Ramos (cell line): ENCODE results near the gene SLC36A4.
"Not testable (repeated sequence)": the region's sequence is repeated elsewhere in the genome, so short reads cannot be mapped to it uniquely, and the experiment has no call there.

Experiments
- in situ Hi-C: fragments of 300-500 bp; cut with MboI; formaldehyde crosslinking; loops from one replicate; pipeline ENCODE4 v1.14.3; 2022; ENCODE audit warnings: low sequenced_read_pairs; ENCODE audit not compliant: unreplicated experiment

Gene SLC36A4

GRCh38 chr11:93196816-93197379 is 893 bp downstream of the SLC36A4 start:
- in situ Hi-C loops, result no loop called here

GRCh38 chr11:93194673-93195291 is 3.0 kb downstream of the SLC36A4 start:
- in situ Hi-C loops, result no loop called here

GRCh38 chr11:93193731-93194130 is 4.1 kb downstream of the SLC36A4 start:
- in situ Hi-C loops, result no loop called here

- in situ Hi-C loops, result no loop called here
Observed at GRCh38 chr11:93192163-93192562, 5.6 kb downstream of the SLC36A4 start.

GRCh38 chr11:93189462-93189861 is 8.3 kb downstream of the SLC36A4 start:
- in situ Hi-C loops, result no loop called here

- in situ Hi-C loops, result no loop called here
Observed at GRCh38 chr11:93188726-93189125, 9.1 kb downstream of the SLC36A4 start.

GRCh38 chr11:93187290-93187689 is 10.5 kb downstream of the SLC36A4 start:
- in situ Hi-C loops, result no loop called here

GRCh38 chr11:93177891-93178290 is 19.9 kb downstream of the SLC36A4 start:
- in situ Hi-C loops, result not testable (repeated sequence)

- in situ Hi-C loops, result no loop called here
Observed at GRCh38 chr11:93169950-93170561, 27.7 kb downstream of the SLC36A4 start.

- in situ Hi-C loops, result no loop called here
Observed at GRCh38 chr11:93169143-93169542, 28.6 kb downstream of the SLC36A4 start.

GRCh38 chr11:93166862-93167261 is 30.9 kb downstream of the SLC36A4 start:
- in situ Hi-C loops, result no loop called here

GRCh38 chr11:93166194-93166593 is 31.6 kb downstream of the SLC36A4 start:
- in situ Hi-C loops, result no loop called here

GRCh38 chr11:93160808-93161207 is 37.0 kb downstream of the SLC36A4 start:
- in situ Hi-C loops, result no loop called here

- in situ Hi-C loops, result no loop called here
Observed at GRCh38 chr11:93160156-93160555, 37.6 kb downstream of the SLC36A4 start.

- in situ Hi-C loops, result no loop called here
Observed at GRCh38 chr11:93159721-93160120, 38.1 kb downstream of the SLC36A4 start.

- in situ Hi-C loops, result no loop called here
Observed at GRCh38 chr11:93155738-93156137, 42.1 kb downstream of the SLC36A4 start.

- in situ Hi-C loops, result no loop called here
Observed at GRCh38 chr11:93145390-93145915, 52.3 kb downstream of the SLC36A4 start.

GRCh38 chr11:93143800-93144199 is 54.0 kb downstream of the SLC36A4 start:
- in situ Hi-C loops, result no loop called here

GRCh38 chr11:93143186-93143585 is 54.6 kb downstream of the SLC36A4 start:
- in situ Hi-C loops, result no loop called here

GRCh38 chr11:93133488-93134109 is 64.2 kb downstream of the SLC36A4 start:
- in situ Hi-C loops, result no loop called here

GRCh38 chr11:93132836-93133235 is 65.0 kb downstream of the SLC36A4 start:
- in situ Hi-C loops, result no loop called here
